ENCODE data around the gene HSPA1A. TPM values are rescaled to one million over a fixed set of nuclear protein-coding genes. Genes with fewer than 3 reads are reported as not detected.
"Not testable (repeated sequence)": the region's sequence is repeated elsewhere in the genome, so short reads cannot be mapped to it uniquely, and the experiment has no call there.

HSPA1A gene
- total and polyA plus RNA-seq, 10 donors, result 16.4 to 384 (median 122) TPM

DNA sequence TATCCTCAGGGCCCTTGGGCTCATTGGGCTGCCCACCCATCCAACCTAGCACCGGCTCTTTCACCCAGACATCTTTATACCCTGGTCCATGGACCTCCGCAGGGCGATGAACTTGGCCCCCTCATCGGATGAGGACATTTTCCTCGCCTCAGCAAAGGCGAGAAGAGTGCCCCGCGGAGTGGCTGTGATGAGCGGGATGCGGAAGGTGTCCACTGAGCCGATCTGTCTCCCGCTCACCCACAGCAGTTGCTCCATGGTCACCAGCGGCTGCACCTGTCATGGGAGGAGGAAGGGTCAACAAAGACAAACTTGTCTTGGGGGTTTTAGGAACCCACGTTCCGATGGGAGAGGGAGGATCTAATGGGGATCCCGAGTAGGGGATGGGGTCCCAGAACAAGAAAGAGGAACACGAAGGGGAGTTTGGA lies 46.6 kb downstream of the HSPA1A start:
- Histone ChIP-seq H3K4me1 (peaks cover 14 to 42% (median 27%) of the 10 kb centered on the region in 6 donors), H3K4me3 (peak overlapping the region; percentile 53 to 87 (median 80)), H3K9me3 (no peaks in the 10 kb centered on the region), H3K27ac (peak overlapping the region; percentile 84 to 95 (median 92)), H3K36me3 (peaks cover 3 to 45% (median 39%) of the 10 kb centered on the region in 6 donors), H3K27me3 (replicated peaks in 1 of 7) (no peaks in the 10 kb centered on the region)
- intact Hi-C loops (cut with DNase I; ENCODE audit: low total_unique reads), result no loop called here
- WGBS, 5 donors, result 48 to 59% (median 51%) methylated on average over 17 of the region's 17 CpGs
- no peak for DNase-seq
- TF ChIP-seq POLR2A (IDR thresholded peaks at IDR 0.05) (no peak), POLR2AphosphoS5 (IDR thresholded peaks at IDR 0.05) (no peak)
- TF ChIP-seq, protein P1, sequence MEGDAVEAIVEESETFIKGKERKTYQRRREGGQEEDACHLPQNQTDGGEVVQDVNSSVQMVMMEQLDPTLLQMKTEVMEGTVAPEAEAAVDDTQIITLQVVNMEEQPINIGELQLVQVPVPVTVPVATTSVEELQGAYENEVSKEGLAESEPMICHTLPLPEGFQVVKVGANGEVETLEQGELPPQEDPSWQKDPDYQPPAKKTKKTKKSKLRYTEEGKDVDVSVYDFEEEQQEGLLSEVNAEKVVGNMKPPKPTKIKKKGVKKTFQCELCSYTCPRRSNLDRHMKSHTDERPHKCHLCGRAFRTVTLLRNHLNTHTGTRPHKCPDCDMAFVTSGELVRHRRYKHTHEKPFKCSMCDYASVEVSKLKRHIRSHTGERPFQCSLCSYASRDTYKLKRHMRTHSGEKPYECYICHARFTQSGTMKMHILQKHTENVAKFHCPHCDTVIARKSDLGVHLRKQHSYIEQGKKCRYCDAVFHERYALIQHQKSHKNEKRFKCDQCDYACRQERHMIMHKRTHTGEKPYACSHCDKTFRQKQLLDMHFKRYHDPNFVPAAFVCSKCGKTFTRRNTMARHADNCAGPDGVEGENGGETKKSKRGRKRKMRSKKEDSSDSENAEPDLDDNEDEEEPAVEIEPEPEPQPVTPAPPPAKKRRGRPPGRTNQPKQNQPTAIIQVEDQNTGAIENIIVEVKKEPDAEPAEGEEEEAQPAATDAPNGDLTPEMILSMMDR (IDR thresholded peaks at IDR 0.05 in 8 of 11, conservative IDR thresholded peaks at IDR 0.05 in 3 of 11), result no peak

DNA sequence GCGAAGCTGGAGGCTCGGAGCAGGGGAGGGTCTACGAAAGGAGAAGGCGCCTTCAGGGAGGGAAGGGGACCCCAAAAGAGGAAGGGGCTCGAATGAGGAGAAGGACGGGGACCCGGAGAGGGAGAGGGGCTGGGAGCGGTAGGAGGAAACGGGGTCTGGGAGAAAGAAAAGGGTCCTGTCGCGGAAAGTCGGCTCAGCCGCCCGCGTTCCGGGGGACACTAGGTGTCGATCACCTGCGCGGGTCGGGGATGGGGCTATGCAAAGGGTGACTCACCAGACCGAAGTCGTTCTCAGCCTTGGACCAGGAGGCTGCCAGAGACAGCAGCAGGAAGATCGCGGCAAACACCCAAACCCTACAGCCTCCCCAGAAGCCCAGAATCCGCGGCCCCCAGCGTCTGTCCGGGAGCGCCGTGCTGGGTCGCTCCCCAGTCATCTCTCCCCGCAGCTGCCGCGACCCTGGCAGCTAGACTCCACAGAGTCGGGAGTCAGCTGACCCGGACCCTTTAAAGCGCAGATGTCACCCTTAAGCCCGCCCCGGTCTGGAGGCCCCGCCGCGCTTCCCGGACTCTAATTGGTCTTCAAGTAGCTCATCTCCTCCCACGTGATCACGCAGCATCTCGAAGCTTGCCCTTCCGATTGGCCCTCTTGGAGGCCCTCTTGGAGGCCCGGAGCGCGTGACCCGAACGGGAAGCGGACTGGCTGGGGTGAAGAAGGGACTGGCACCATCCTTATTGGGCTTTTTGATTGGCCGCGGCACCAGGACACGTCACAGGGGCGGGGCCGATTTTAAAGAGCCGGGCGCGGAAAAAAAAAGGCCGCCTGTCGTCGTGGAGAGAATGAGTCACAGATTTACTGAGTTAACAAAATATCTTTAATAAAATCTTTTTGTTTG lies 47.2 kb downstream of the HSPA1A start, which contains the start of gene NEU1:
TSS of gene NEU1 (minus strand) at position 478 of the 892 bp plus-strand sequence. CDS start at position 433, 45 bp downstream.
- peak; percentile 100 for DNase-seq
- Histone ChIP-seq H3K4me1 (peaks cover 14 to 42% (median 27%) of the 10 kb centered on the region in 6 donors), H3K36me3 (peaks cover 3 to 38% (median 33%) of the 10 kb centered on the region in 6 donors), H3K9me3 (no peaks in the 10 kb centered on the region), H3K27me3 (replicated peaks in 1 of 7) (no peaks in the 10 kb centered on the region), H3K27ac (peak within 1 kb of the TSS; percentile 84 to 95 (median 92)), H3K4me3 (peak within 1 kb of the TSS; percentile 53 to 87 (median 80))
- TF ChIP-seq POLR2AphosphoS5 (IDR thresholded peaks at IDR 0.05) (peak; percentile 99), POLR2A (IDR thresholded peaks at IDR 0.05) (peak; percentile 71 to 97 (median 81))
- TF ChIP-seq, protein P1 (IDR thresholded peaks at IDR 0.05 in 8 of 11, conservative IDR thresholded peaks at IDR 0.05 in 3 of 11), result peak in 2 of 11 experiments; percentile 27 to 37
- intact Hi-C loops (cut with DNase I; ENCODE audit: low total_unique reads), result no loop called here
- WGBS, 5 donors, result 0 to 1% (median 1%) methylated on average over 55 to 64 of the region's 64 CpGs

DNA sequence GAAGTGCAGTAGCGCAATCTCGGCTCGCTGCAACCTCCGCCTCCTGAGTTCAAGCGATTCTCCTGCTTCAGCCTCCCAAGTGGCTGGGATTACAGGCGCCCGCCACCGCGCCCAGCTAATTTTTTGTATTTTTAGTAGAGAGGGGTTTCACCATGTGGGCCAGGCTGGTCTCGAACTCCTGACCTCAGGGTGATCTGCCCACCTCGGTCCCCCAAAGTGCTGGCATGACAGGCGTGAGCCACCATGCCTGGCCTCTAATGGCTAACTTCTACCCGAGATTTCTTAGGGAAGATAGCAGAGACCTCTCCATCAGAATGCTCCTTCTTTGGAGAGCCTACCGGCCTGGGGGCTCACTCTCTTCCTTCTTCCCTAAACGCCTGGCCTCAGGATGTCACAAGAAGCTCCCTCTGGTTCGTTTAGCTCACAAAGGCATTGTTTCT lies 48.8 kb downstream of the HSPA1A start:
- DNase-seq; H3K9me3 ChIP-seq; H3K27me3 ChIP-seq (replicated peaks in 1 of 7); intact Hi-C loops (cut with DNase I; ENCODE audit: low total_unique reads): not testable (repeated sequence)
- peaks cover 14 to 42% (median 27%) of the 10 kb centered on the region in 6 donors for H3K4me1 ChIP-seq
- TF ChIP-seq, protein P1 (IDR thresholded peaks at IDR 0.05 in 8 of 11, conservative IDR thresholded peaks at IDR 0.05 in 3 of 11), result peak in 2 of 11 experiments; percentile 2 to 23
- H3K27ac ChIP-seq, result peak overlapping the region; percentile 38 to 95 (median 80)
- 9 to 16% (median 10%) methylated on average over 16 of the region's 16 CpGs for WGBS, 5 donors
- H3K36me3 ChIP-seq, result peaks cover 0 to 23% (median 18%) of the 10 kb centered on the region in 6 donors
- H3K4me3 ChIP-seq, result peak overlapping the region; percentile 52 to 87 (median 80)

DNA sequence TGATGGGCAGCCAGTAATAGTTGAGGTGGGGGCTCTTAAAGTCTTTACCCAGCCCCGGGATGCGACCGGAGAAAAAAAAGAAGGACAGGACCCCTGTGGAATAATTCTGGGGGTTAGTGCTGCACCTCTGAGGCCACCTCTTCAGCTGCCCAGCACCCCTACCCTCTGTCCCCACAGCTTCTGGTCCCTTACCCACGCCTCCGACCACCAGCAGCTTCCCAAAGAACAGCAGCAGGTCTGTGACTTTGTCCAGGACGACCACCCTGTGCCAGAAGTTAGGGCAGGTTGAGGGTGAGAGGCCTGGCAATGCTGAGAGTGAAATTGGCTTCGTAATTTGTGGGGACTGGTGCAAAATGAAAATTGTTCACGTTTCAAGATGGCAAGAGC lies 49.5 kb downstream of the HSPA1A start:
- intact Hi-C loops (cut with DNase I; ENCODE audit: low total_unique reads), result no loop called here
- peaks cover 0 to 16% (median 11%) of the 10 kb centered on the region in 6 donors for H3K36me3 ChIP-seq
- H3K4me3 ChIP-seq, result no peak overlapping the region
- no peaks in the 10 kb centered on the region for H3K9me3 ChIP-seq
- no peak overlapping the region for H3K27ac ChIP-seq
- no peak for DNase-seq
- no peak for TF ChIP-seq POLR2A (IDR thresholded peaks at IDR 0.05)
- no peak for TF ChIP-seq POLR2AphosphoS5 (IDR thresholded peaks at IDR 0.05)
- TF ChIP-seq, protein P1 (IDR thresholded peaks at IDR 0.05 in 8 of 11, conservative IDR thresholded peaks at IDR 0.05 in 3 of 11), result no peak
- whole genome bisulfite sequencing, 5 donors, result 86 to 92% (median 89%) methylated on average over 8 of the region's 8 CpGs
- H3K4me1 ChIP-seq, result peaks cover 14 to 42% (median 27%) of the 10 kb centered on the region in 6 donors
- H3K27me3 ChIP-seq (replicated peaks in 1 of 7), result no peaks in the 10 kb centered on the region

Data from spleen (tissue), 11 donors.